Aorta (tissue), 5 donors: ENCODE data around the gene ABHD17B. TPM values are rescaled to one million over a fixed set of nuclear protein-coding genes. Genes with fewer than 3 reads are reported as not detected.

ENCODE experiments used
- ATAC-seq: fragments of 200-7000 bp; cut with Tn5 transposase; one replicate; pipeline ENCODE4 v1.9.1; 2022; ENCODE audit warnings: moderate library complexity; ENCODE audit not compliant: low FRiP score
- DNase-seq, 2 donors: peaks; one replicate each; pipeline ENCODE4 v3.0.0-alpha.2; 2020
- H3K27ac ChIP-seq, 2 donors: one replicate each; pipeline ENCODE4 v1.5.1; 2013; ENCODE audit warnings: low read length in 2 of 2, mild to moderate bottlenecking in 2 of 2, moderate library complexity in 2 of 2, control low read depth in 1 of 2, inconsistent platforms in 1 of 2, low read depth in 1 of 2
- H3K27me3 ChIP-seq, 2 donors: one replicate each; pipeline ENCODE4 v1.6.1; 2013; ENCODE audit warnings: control low read depth in 1 of 2, low read length in 1 of 2, mild to moderate bottlenecking in 1 of 2, moderate library complexity in 1 of 2; ENCODE audit not compliant: insufficient read depth in 2 of 2, control insufficient read depth in 1 of 2
- H3K36me3 ChIP-seq, 2 donors: one replicate each; pipeline ENCODE4 v1.6.1; 2013; ENCODE audit warnings: control low read depth in 1 of 2, low read length in 1 of 2, mild to moderate bottlenecking in 1 of 2; ENCODE audit not compliant: insufficient read depth in 2 of 2, control insufficient read depth in 1 of 2
- H3K4me1 ChIP-seq, 2 donors: one replicate each; pipeline ENCODE4 v1.6.1; 2013; ENCODE audit warnings: low read length in 2 of 2, control low read depth in 1 of 2, mild to moderate bottlenecking in 1 of 2, moderate library complexity in 1 of 2; ENCODE audit not compliant: insufficient read depth in 2 of 2, control insufficient read depth in 1 of 2
- H3K4me3 ChIP-seq, 2 donors: one replicate each; pipeline ENCODE4 v1.5.1; 2013; ENCODE audit warnings: low read length in 2 of 2, control low read depth in 1 of 2, mild to moderate bottlenecking in 1 of 2
- H3K9me3 ChIP-seq: one replicate; pipeline ENCODE4 v1.6.1; 2013; ENCODE audit warnings: mild to moderate bottlenecking, low read length; ENCODE audit not compliant: control insufficient read depth
- WGBS, 2 donors: extraction: QIAGEN DNeasy Blood & Tissue Kit; methylation state at CpG; one replicate each; pipeline ENCODE4 v1.1.7; 2013; 5-methylcytosine and 5-hydroxymethylcytosine counted together
- intact Hi-C, 2 donors: fragments of 100-400 bp; cut with DNase I; formaldehyde crosslinking; loops; one replicate each; pipeline versions ENCODE4 v1.14.2 to v1.15.0; 2022
- polyA plus RNA-seq, 2 donors: library from polyadenylated mRNA; stranded (reverse); fragments of 200-250 nt; gene quantifications; one replicate each; pipeline ENCODE4 v1.2.3, GENCODE V29; 2013
- total RNA-seq, 2 donors: library from RNA; stranded (reverse); fragmentation: NEBNext Ultra II Directional; extraction: Animal tissue kit (Norgen Biotek cat#: 25700); gene quantifications; one replicate each; pipeline ENCODE4 v1.2.1, GENCODE V29; 2021
- donor health status: healthy with polysubstance abuse.
- donor health status: Bipolar disorder and iron deficiency.
- donor health status: DM: no; HTN: no; CAD: no.
- donor health status: DM: no; HTN: no; CAD: no.
- donor health status: DM: yes; HTN: yes; CAD: no.

The ABHD17B gene
- total and polyA plus RNA-seq, 4 donors: 6.6 to 38.0 (median 11.8) TPM

GRCh38 chr9:71826279-71826678 lies 84.7 kb downstream of the ABHD17B start:
- intact Hi-C loops: no loop called here
- Histone ChIP-seq H3K36me3 (no peaks in the 10 kb centered on the region), H3K27ac (no peak overlapping the region), H3K4me3 (no peak overlapping the region), H3K4me1 (no peaks in the 10 kb centered on the region), H3K27me3 (no peaks in the 10 kb centered on the region), H3K9me3 (no peaks in the 10 kb centered on the region)
- WGBS, 2 donors: 39 to 42% methylated on average over 2 of the region's 2 CpGs
- no peak for DNase-seq
- ATAC-seq: no peak

GRCh38 chr9:71824257-71824656 lies 86.7 kb downstream of the ABHD17B start:
- Histone ChIP-seq H3K4me1 (no peaks in the 10 kb centered on the region), H3K36me3 (no peaks in the 10 kb centered on the region), H3K9me3 (no peaks in the 10 kb centered on the region), H3K4me3 (no peak overlapping the region), H3K27me3 (no peaks in the 10 kb centered on the region), H3K27ac (no peak overlapping the region)
- intact Hi-C loops: no loop called here
- WGBS, 2 donors: 80 to 84% methylated on average over 4 of the region's 4 CpGs
- DNase-seq (no peak), ATAC-seq (no peak)

GRCh38 chr9:71822935-71823334 lies 88.1 kb downstream of the ABHD17B start:
- Histone ChIP-seq H3K36me3 (no peaks in the 10 kb centered on the region), H3K4me1 (no peaks in the 10 kb centered on the region), H3K27ac (no peak overlapping the region), H3K27me3 (no peaks in the 10 kb centered on the region), H3K4me3 (no peak overlapping the region), H3K9me3 (no peaks in the 10 kb centered on the region)
- intact Hi-C loops: loop anchor here (1.0 to 2.0 kb wide), 2 partner anchors 19 to 30 kb away; no protein-coding TSS in a partner anchor
- ATAC-seq (no peak), DNase-seq (no peak)

- intact Hi-C loops: loop anchor here in 1 of 2 donors (2.0 kb wide), 1 partner anchor 30 kb away; no protein-coding TSS in a partner anchor
- no peaks in the 10 kb centered on the region for H3K9me3 ChIP-seq
- 66 to 78% methylated on average over 3 of the region's 3 CpGs for WGBS, 2 donors
- H3K27me3 ChIP-seq: no peaks in the 10 kb centered on the region
- DNase-seq (no peak), ATAC-seq (no peak)
- no peaks in the 10 kb centered on the region for H3K4me1 ChIP-seq
- H3K4me3 ChIP-seq: no peak overlapping the region
- H3K36me3 ChIP-seq: no peaks in the 10 kb centered on the region
- H3K27ac ChIP-seq: no peak overlapping the region
These were observed 88.5 kb downstream of the ABHD17B start for GRCh38 chr9:71822456-71822855.

GRCh38 chr9:71821405-71821804 lies 89.6 kb downstream of the ABHD17B start:
- WGBS, 2 donors: 69 to 72% methylated on average over 3 of the region's 3 CpGs
- no peak overlapping the region for H3K27ac ChIP-seq
- H3K4me3 ChIP-seq: no peak overlapping the region
- H3K9me3 ChIP-seq: no peaks in the 10 kb centered on the region
- ATAC-seq (no peak), DNase-seq (no peak)
- H3K4me1 ChIP-seq: peaks cover 0 to 2% of the 10 kb centered on the region in 2 donors
- no peaks in the 10 kb centered on the region for H3K27me3 ChIP-seq
- intact Hi-C loops: no loop called here
- no peaks in the 10 kb centered on the region for H3K36me3 ChIP-seq

GRCh38 chr9:71820403-71820921 lies 90.5 kb downstream of the ABHD17B start:
- ATAC-seq (no peak), DNase-seq (no peak)
- no peak overlapping the region for H3K4me3 ChIP-seq
- intact Hi-C loops: no loop called here
- WGBS, 2 donors: 59 to 69% methylated on average over 6 of the region's 6 CpGs
- no peaks in the 10 kb centered on the region for H3K27me3 ChIP-seq
- H3K36me3 ChIP-seq: no peaks in the 10 kb centered on the region
- no peak overlapping the region for H3K27ac ChIP-seq
- no peaks in the 10 kb centered on the region for H3K9me3 ChIP-seq
- peaks cover 0 to 2% of the 10 kb centered on the region in 2 donors for H3K4me1 ChIP-seq

- WGBS, 2 donors: 82 to 83% methylated on average over 8 of the region's 8 CpGs
These were observed 91.8 kb downstream of the ABHD17B start for GRCh38 chr9:71819115-71819739.

DNA sequence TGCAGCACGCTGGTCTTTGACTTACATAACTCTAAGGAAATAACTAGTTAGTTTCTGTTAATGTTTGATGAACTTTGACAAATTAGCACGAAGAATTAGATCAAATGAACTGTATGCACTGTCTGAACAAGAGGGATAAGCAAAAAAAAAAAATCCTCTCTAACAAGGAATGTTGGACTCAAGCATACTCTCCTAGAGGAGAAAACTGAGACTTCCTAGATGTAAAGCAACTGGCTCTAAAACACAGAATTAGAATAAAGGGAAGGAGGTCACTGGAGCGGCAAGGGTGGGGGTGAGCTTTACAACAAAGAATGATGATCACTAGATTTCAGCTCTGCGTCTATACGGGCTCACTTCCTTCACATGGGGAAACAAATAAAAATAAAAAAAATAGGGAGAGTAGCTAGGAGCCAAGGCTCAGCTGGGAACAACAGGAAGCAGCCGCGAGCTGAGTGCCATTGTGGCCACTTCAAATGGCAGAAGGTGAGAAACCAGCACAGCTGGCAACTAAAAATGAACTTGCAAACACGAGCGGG lies 94.0 kb downstream of the ABHD17B start:
- Histone ChIP-seq H3K27me3 (no peaks in the 10 kb centered on the region), H3K4me3 (no peak overlapping the region), H3K9me3 (no peaks in the 10 kb centered on the region), H3K36me3 (no peaks in the 10 kb centered on the region), H3K27ac (peak overlapping the region; percentile 57 to 68), H3K4me1 (peaks cover 4 to 8% of the 10 kb centered on the region in 2 donors)
- ATAC-seq: no peak
- 8 to 16% methylated on average over 9 of the region's 9 CpGs for WGBS, 2 donors
- intact Hi-C loops: loop anchor here in 1 of 2 donors (10.0 kb wide), 1 partner anchor 458 kb away; no protein-coding TSS in a partner anchor
- no peak for DNase-seq

More at GRCh38 chr9:71819115-71819739, 91.8 kb downstream of the ABHD17B start:
- no peaks in the 10 kb centered on the region for H3K36me3 ChIP-seq
- H3K27me3 ChIP-seq: no peaks in the 10 kb centered on the region
- no peak for ATAC-seq
- no peak overlapping the region for H3K4me3 ChIP-seq
- no peak for DNase-seq
- H3K9me3 ChIP-seq: no peaks in the 10 kb centered on the region
- intact Hi-C loops: loop anchor here in 1 of 2 donors (10.0 kb wide), 1 partner anchor 456 kb away; no protein-coding TSS in a partner anchor
- no peak overlapping the region for H3K27ac ChIP-seq
- peaks cover 0 to 4% of the 10 kb centered on the region in 2 donors for H3K4me1 ChIP-seq
